Panc1 (cell line): ENCODE data around the gene KLK12.

Source experiments
- TF ChIP-seq, protein P1 (sequence below): fragments of 450-650 bp; IDR thresholded peaks from 2 replicates; pipeline ENCODE4 v1.5.1; 2017; ENCODE audit warnings: mild to moderate bottlenecking
- TF ChIP-seq, protein P2 (sequence below), 2 experiments: IDR thresholded peaks; 2 replicates each; pipeline ENCODE4 v1.6.1; 2011 to 2012; ENCODE audit warnings: low read depth in 2 of 2, control low read depth in 1 of 2, low read length in 1 of 2, mild to moderate bottlenecking in 1 of 2, moderate library complexity in 1 of 2; ENCODE audit not compliant: insufficient read depth in 1 of 2

DNA sequence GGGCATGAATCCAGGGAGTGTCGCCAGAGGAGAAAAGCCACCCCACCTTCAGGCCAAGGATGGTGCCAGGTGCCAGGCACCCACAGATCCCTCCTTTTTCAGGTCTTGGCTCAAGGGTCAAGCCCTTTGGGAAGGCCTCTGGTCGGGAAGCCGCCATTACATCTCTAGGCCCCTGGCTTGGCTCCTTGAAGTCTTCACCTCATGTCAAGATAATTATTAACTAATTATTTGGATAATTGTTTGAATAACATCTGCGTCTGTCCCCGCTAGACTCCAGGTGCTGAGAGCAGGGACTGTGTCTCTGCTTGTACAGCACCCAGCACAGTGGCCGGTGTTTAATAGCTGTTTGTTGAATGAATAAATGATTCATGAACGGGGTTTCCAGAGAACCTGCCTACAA is 28.9 kb upstream of the KLK12 start:
- TF ChIP-seq, protein P1, sequence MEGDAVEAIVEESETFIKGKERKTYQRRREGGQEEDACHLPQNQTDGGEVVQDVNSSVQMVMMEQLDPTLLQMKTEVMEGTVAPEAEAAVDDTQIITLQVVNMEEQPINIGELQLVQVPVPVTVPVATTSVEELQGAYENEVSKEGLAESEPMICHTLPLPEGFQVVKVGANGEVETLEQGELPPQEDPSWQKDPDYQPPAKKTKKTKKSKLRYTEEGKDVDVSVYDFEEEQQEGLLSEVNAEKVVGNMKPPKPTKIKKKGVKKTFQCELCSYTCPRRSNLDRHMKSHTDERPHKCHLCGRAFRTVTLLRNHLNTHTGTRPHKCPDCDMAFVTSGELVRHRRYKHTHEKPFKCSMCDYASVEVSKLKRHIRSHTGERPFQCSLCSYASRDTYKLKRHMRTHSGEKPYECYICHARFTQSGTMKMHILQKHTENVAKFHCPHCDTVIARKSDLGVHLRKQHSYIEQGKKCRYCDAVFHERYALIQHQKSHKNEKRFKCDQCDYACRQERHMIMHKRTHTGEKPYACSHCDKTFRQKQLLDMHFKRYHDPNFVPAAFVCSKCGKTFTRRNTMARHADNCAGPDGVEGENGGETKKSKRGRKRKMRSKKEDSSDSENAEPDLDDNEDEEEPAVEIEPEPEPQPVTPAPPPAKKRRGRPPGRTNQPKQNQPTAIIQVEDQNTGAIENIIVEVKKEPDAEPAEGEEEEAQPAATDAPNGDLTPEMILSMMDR, result no peak
- TF ChIP-seq, protein P2, sequence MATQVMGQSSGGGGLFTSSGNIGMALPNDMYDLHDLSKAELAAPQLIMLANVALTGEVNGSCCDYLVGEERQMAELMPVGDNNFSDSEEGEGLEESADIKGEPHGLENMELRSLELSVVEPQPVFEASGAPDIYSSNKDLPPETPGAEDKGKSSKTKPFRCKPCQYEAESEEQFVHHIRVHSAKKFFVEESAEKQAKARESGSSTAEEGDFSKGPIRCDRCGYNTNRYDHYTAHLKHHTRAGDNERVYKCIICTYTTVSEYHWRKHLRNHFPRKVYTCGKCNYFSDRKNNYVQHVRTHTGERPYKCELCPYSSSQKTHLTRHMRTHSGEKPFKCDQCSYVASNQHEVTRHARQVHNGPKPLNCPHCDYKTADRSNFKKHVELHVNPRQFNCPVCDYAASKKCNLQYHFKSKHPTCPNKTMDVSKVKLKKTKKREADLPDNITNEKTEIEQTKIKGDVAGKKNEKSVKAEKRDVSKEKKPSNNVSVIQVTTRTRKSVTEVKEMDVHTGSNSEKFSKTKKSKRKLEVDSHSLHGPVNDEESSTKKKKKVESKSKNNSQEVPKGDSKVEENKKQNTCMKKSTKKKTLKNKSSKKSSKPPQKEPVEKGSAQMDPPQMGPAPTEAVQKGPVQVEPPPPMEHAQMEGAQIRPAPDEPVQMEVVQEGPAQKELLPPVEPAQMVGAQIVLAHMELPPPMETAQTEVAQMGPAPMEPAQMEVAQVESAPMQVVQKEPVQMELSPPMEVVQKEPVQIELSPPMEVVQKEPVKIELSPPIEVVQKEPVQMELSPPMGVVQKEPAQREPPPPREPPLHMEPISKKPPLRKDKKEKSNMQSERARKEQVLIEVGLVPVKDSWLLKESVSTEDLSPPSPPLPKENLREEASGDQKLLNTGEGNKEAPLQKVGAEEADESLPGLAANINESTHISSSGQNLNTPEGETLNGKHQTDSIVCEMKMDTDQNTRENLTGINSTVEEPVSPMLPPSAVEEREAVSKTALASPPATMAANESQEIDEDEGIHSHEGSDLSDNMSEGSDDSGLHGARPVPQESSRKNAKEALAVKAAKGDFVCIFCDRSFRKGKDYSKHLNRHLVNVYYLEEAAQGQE (IDR thresholded peaks at IDR 0.05; ENCODE audit: insufficient read depth in 1 of 2, low read depth in 2 of 2, low read length in 1 of 2), result no peak
